ENCODE data around the gene HDC.

HDC gene

GRCh38 chr15:50265620-50266019, at the start of gene HDC:
HDC (minus strand) TSS chr15:50265726; CDS start chr15:50265623, 103 bp downstream.
- Histone ChIP-seq H3K27me3 (replicated peaks; ENCODE audit: control insufficient read depth, insufficient read depth, low read length) (peaks cover 8% of the 10 kb centered on the region), H3K9ac (ENCODE audit: low read length) (no peak within 1 kb of the TSS), H3K36me3 (ENCODE audit: control insufficient read depth, insufficient read depth, low read length, severe bottlenecking) (no peaks in the 10 kb centered on the region), H3K4me1 (ENCODE audit: control insufficient read depth, insufficient read depth, low read length) (no peaks in the 10 kb centered on the region), H3K9me3 (ENCODE audit: control insufficient read depth, low read length) (no peaks in the 10 kb centered on the region), H3K4me3 (ENCODE audit: low read length) (no peak within 1 kb of the TSS)
- DNase-seq (ENCODE audit: low read depth): no peak

- Histone ChIP-seq H3K36me3 (ENCODE audit: control insufficient read depth, insufficient read depth, low read length, severe bottlenecking) (peaks cover 6% of the 10 kb centered on the region), H3K27me3 (replicated peaks; ENCODE audit: control insufficient read depth, insufficient read depth, low read length) (no peaks in the 10 kb centered on the region), H3K9me3 (ENCODE audit: control insufficient read depth, low read length) (peaks cover 8% of the 10 kb centered on the region), H3K4me3 (ENCODE audit: low read length) (no peak overlapping the region), H3K9ac (ENCODE audit: low read length) (no peak overlapping the region), H3K4me1 (ENCODE audit: control insufficient read depth, insufficient read depth, low read length) (peaks cover 8% of the 10 kb centered on the region)
- DNase-seq (ENCODE audit: low read depth): no peak
Measured at GRCh38 chr15:50312636-50313035, 47.1 kb upstream of the HDC start.

DNA sequence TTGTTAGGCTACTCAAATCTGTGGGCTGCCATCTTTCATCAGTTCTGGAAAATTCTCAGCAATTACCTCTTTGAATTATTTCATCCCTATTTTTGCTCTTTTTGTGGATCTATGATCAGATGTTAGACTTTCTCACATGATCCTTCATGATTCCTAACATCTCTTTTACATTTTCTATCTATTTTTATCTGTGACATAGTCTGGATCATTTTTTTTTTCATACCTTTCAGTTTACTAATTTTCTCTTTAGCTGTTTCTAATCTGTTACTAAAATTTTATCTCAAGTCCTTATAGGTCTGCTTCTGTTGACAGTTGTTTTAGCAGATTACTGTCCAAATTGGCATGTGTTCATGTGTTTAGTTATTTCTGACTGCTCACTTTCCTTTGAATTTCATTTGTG, 42.3 kb upstream of the HDC start:
- no peak for DNase-seq (ENCODE audit: low read depth)

GRCh38 chr15:50304836-50305235, 39.3 kb upstream of the HDC start:
- Histone ChIP-seq H3K9me3 (ENCODE audit: control insufficient read depth, low read length) (peaks cover 10% of the 10 kb centered on the region), H3K4me3 (ENCODE audit: low read length) (peak overlapping the region; percentile 16), H3K9ac (ENCODE audit: low read length) (peak overlapping the region; percentile 57), H3K4me1 (ENCODE audit: control insufficient read depth, insufficient read depth, low read length) (peaks cover 9% of the 10 kb centered on the region), H3K27me3 (replicated peaks; ENCODE audit: control insufficient read depth, insufficient read depth, low read length) (no peaks in the 10 kb centered on the region), H3K36me3 (ENCODE audit: control insufficient read depth, insufficient read depth, low read length, severe bottlenecking) (peaks cover 19% of the 10 kb centered on the region)
- DNase-seq (ENCODE audit: low read depth): peak; percentile 48

More for the DNA sequence above, 42.3 kb upstream of the HDC start:
- Histone ChIP-seq H3K36me3 (ENCODE audit: control insufficient read depth, insufficient read depth, low read length, severe bottlenecking) (peaks cover 11% of the 10 kb centered on the region), H3K9me3 (ENCODE audit: control insufficient read depth, low read length) (peaks cover 10% of the 10 kb centered on the region), H3K27me3 (replicated peaks; ENCODE audit: control insufficient read depth, insufficient read depth, low read length) (no peaks in the 10 kb centered on the region), H3K4me1 (ENCODE audit: control insufficient read depth, insufficient read depth, low read length) (peaks cover 9% of the 10 kb centered on the region), H3K4me3 (ENCODE audit: low read length) (no peak overlapping the region), H3K9ac (ENCODE audit: low read length) (no peak overlapping the region)

DNA sequence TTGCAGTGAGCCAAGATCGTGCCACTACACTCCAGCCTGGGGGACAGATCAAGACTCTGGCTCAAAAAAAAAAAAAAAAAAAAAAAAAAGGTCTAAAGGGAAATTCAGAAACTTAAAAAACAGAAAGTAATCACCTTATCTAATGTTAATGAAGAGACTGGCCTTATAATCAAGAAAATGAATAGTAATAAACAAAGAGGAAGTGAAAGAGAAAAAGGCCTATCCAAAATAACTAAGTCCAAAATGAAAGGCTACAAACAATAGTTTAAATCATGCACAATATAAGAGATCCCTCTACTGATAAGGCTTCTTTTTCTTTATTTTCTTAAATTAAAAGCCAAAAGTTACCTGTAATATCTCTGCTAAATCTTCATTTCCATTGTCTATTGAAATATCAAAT, 37.1 kb upstream of the HDC start:
- Histone ChIP-seq H3K4me1 (ENCODE audit: control insufficient read depth, insufficient read depth, low read length) (peaks cover 9% of the 10 kb centered on the region), H3K4me3 (ENCODE audit: low read length) (no peak overlapping the region), H3K9me3 (ENCODE audit: control insufficient read depth, low read length) (peaks cover under 1% of the 10 kb centered on the region), H3K9ac (ENCODE audit: low read length) (no peak overlapping the region), H3K36me3 (ENCODE audit: control insufficient read depth, insufficient read depth, low read length, severe bottlenecking) (peaks cover 17% of the 10 kb centered on the region), H3K27me3 (replicated peaks; ENCODE audit: control insufficient read depth, insufficient read depth, low read length) (no peaks in the 10 kb centered on the region)
- no peak for DNase-seq (ENCODE audit: low read depth)

- Histone ChIP-seq H3K27me3 (replicated peaks; ENCODE audit: control insufficient read depth, insufficient read depth, low read length) (no peaks in the 10 kb centered on the region), H3K9ac (ENCODE audit: low read length) (no peak overlapping the region), H3K4me3 (ENCODE audit: low read length) (no peak overlapping the region), H3K4me1 (ENCODE audit: control insufficient read depth, insufficient read depth, low read length) (no peaks in the 10 kb centered on the region), H3K9me3 (ENCODE audit: control insufficient read depth, low read length) (no peaks in the 10 kb centered on the region), H3K36me3 (ENCODE audit: control insufficient read depth, insufficient read depth, low read length, severe bottlenecking) (peaks cover 19% of the 10 kb centered on the region)
- no peak for DNase-seq (ENCODE audit: low read depth)
Measured at GRCh38 chr15:50298340-50298739, 32.8 kb upstream of the HDC start.

GRCh38 chr15:50295966-50296365, 30.4 kb upstream of the HDC start:
- H3K4me1 ChIP-seq (ENCODE audit: control insufficient read depth, insufficient read depth, low read length): no peaks in the 10 kb centered on the region
- H3K9me3 ChIP-seq (ENCODE audit: control insufficient read depth, low read length): no peaks in the 10 kb centered on the region
- no peak overlapping the region for H3K9ac ChIP-seq (ENCODE audit: low read length)
- peaks cover 16% of the 10 kb centered on the region for H3K36me3 ChIP-seq (ENCODE audit: control insufficient read depth, insufficient read depth, low read length, severe bottlenecking)
- H3K4me3 ChIP-seq (ENCODE audit: low read length): no peak overlapping the region
- no peaks in the 10 kb centered on the region for H3K27me3 ChIP-seq (replicated peaks; ENCODE audit: control insufficient read depth, insufficient read depth, low read length)
- DNase-seq (ENCODE audit: low read depth): no peak

GRCh38 chr15:50289749-50290148, 24.2 kb upstream of the HDC start:
- H3K27me3 ChIP-seq (replicated peaks; ENCODE audit: control insufficient read depth, insufficient read depth, low read length): no peaks in the 10 kb centered on the region
- peaks cover 25% of the 10 kb centered on the region for H3K36me3 ChIP-seq (ENCODE audit: control insufficient read depth, insufficient read depth, low read length, severe bottlenecking)
- H3K4me1 ChIP-seq (ENCODE audit: control insufficient read depth, insufficient read depth, low read length): no peaks in the 10 kb centered on the region

DNA sequence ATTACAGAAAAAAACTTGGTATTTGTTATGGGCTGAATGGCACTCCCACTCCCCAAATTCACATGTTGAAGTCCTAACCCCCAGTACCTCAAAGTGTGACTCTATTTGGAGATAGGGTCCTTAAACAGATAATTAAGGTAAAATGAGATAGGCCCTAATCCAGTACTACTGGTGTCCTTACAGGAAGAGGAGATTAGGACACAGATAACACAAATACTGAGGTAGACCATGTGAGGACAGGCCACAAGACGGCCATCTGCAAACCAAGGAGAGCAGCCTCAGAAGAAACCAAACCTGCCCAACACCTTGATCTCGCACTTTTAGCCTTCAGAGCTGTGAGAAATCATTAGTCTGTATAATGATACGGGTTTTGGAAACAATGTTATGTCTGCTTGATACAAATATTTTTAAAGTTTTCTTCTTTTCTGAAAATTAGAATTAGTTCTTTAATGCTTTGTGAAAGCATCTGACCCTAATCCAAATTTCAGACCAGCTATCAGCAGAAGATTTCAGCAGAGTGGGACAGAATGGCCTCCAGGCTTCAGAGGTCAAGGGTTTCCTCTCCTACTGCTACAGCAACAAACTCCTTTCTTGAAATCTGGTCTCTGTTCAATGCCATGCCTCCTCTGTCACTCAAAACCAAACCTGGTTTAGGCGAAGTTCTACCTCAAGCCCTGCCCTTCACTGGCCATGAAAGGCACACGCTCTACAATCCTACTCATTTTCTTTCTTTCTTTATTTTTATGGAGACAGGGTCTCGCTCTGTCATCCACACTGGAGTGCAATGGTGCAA, 22.0 kb upstream of the HDC start:
- Histone ChIP-seq H3K27me3 (replicated peaks; ENCODE audit: control insufficient read depth, insufficient read depth, low read length) (no peaks in the 10 kb centered on the region), H3K9me3 (ENCODE audit: control insufficient read depth, low read length) (no peaks in the 10 kb centered on the region), H3K36me3 (ENCODE audit: control insufficient read depth, insufficient read depth, low read length, severe bottlenecking) (peaks cover 25% of the 10 kb centered on the region), H3K4me3 (ENCODE audit: low read length) (no peak overlapping the region), H3K9ac (ENCODE audit: low read length) (no peak overlapping the region), H3K4me1 (ENCODE audit: control insufficient read depth, insufficient read depth, low read length) (no peaks in the 10 kb centered on the region)
- no peak for DNase-seq (ENCODE audit: low read depth)

More at GRCh38 chr15:50289749-50290148, 24.2 kb upstream of the HDC start:
- no peak for DNase-seq (ENCODE audit: low read depth)
- H3K9me3 ChIP-seq (ENCODE audit: control insufficient read depth, low read length): no peaks in the 10 kb centered on the region
- no peak overlapping the region for H3K4me3 ChIP-seq (ENCODE audit: low read length)
- no peak overlapping the region for H3K9ac ChIP-seq (ENCODE audit: low read length)

GRCh38 chr15:50281427-50281826, 15.9 kb upstream of the HDC start:
- H3K36me3 ChIP-seq (ENCODE audit: control insufficient read depth, insufficient read depth, low read length, severe bottlenecking): peaks cover 8% of the 10 kb centered on the region
- no peaks in the 10 kb centered on the region for H3K27me3 ChIP-seq (replicated peaks; ENCODE audit: control insufficient read depth, insufficient read depth, low read length)
- H3K4me3 ChIP-seq (ENCODE audit: low read length): no peak overlapping the region
- no peaks in the 10 kb centered on the region for H3K9me3 ChIP-seq (ENCODE audit: control insufficient read depth, low read length)
- no peak for DNase-seq (ENCODE audit: low read depth)
- H3K9ac ChIP-seq (ENCODE audit: low read length): no peak overlapping the region
- H3K4me1 ChIP-seq (ENCODE audit: control insufficient read depth, insufficient read depth, low read length): no peaks in the 10 kb centered on the region

DNA sequence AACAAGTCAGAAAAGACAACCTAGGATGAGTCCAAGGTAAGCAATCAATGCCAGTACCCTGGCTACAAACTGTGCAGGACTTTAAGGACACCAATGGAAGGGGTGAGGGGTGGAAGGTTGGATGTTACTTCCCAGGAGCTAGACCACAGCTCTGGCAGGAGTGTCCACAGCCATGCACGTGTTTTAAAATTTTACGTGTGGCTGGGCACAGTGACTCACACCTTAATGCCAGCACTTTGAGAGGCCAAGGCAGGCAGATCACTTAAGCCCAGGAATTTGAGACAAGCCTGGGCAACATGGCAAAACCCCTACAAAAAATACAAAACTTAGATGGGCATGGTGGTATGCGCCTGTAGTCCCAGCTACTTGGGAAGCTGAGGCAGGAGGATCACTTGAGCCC, 14.7 kb upstream of the HDC start:
- Histone ChIP-seq H3K27me3 (replicated peaks; ENCODE audit: control insufficient read depth, insufficient read depth, low read length) (no peaks in the 10 kb centered on the region), H3K4me1 (ENCODE audit: control insufficient read depth, insufficient read depth, low read length) (no peaks in the 10 kb centered on the region), H3K9ac (ENCODE audit: low read length) (no peak overlapping the region), H3K4me3 (ENCODE audit: low read length) (no peak overlapping the region), H3K9me3 (ENCODE audit: control insufficient read depth, low read length) (no peaks in the 10 kb centered on the region), H3K36me3 (ENCODE audit: control insufficient read depth, insufficient read depth, low read length, severe bottlenecking) (no peaks in the 10 kb centered on the region)
- DNase-seq (ENCODE audit: low read depth): no peak

DNA sequence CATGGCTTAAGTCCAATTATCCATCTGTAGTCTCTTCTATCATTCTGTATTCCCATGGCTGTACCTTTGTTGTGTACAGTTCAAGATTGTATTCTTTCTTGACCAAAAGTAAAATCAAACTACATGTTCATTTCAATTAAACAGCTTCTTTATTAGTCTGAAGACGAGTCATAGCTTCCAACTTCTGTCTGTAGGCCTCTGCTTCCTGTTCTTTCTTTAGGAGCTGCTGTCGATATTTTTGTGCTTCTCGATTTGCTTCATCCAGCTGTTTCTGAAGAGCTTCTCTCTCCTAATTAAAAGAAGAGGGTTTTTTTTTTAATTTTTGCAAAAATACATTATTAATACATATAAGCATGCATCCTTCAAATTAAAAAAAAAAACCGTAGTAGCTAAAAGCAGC, 13.0 kb upstream of the HDC start:
- Histone ChIP-seq H3K4me1 (ENCODE audit: control insufficient read depth, insufficient read depth, low read length) (no peaks in the 10 kb centered on the region), H3K9ac (ENCODE audit: low read length) (no peak overlapping the region), H3K27me3 (replicated peaks; ENCODE audit: control insufficient read depth, insufficient read depth, low read length) (no peaks in the 10 kb centered on the region), H3K36me3 (ENCODE audit: control insufficient read depth, insufficient read depth, low read length, severe bottlenecking) (no peaks in the 10 kb centered on the region), H3K4me3 (ENCODE audit: low read length) (no peak overlapping the region), H3K9me3 (ENCODE audit: control insufficient read depth, low read length) (no peaks in the 10 kb centered on the region)
- peak; percentile 19 for DNase-seq (ENCODE audit: low read depth)

All from adipocyte (in vitro differentiated cells).